Loucy (cell line): ENCODE results near the gene PPEF1.

Experiments used
- H2AFZ ChIP-seq: fragments of 200-600 bp; sonication (generic); 2 replicates; pipeline ENCODE4 v1.6.0; 2016; ENCODE audit warnings: antibody characterized with exemption, mild to moderate bottlenecking, low read length, moderate library complexity
- H3F3A ChIP-seq: fragments of 200-600 bp; 2 replicates; pipeline ENCODE4 v1.6.0; 2016; ENCODE audit warnings: antibody characterized with exemption, low read depth, mild to moderate bottlenecking
- H3K27me3 ChIP-seq: fragments of 200-600 bp; sonication (generic); 2 replicates; pipeline ENCODE4 v1.6.1; 2014; ENCODE audit warnings: low read length, mild to moderate bottlenecking; ENCODE audit not compliant: insufficient read depth, poor library complexity, severe bottlenecking
- H3K36me3 ChIP-seq: fragments of 200-600 bp; sonication (generic); 2 replicates; pipeline ENCODE4 v1.6.1; 2016; ENCODE audit warnings: low read length; ENCODE audit not compliant: insufficient read depth
- H3K4me1 ChIP-seq: fragments of 200-600 bp; sonication (generic); 2 replicates; pipeline ENCODE4 v1.5.1; 2014; ENCODE audit warnings: low read length, mild to moderate bottlenecking; ENCODE audit not compliant: insufficient read depth, poor library complexity, severe bottlenecking
- H3K4me2 ChIP-seq: fragments of 200-600 bp; sonication (generic); 2 replicates; pipeline ENCODE4 v1.6.0; 2014; ENCODE audit warnings: antibody characterized with exemption, low read length, low read depth, mild to moderate bottlenecking; ENCODE audit not compliant: poor library complexity, severe bottlenecking
- H3K4me3 ChIP-seq: fragments of 200-600 bp; sonication (generic); 2 replicates; pipeline ENCODE4 v1.5.1; 2014; ENCODE audit warnings: low read length, mild to moderate bottlenecking, mixed read lengths; ENCODE audit not compliant: poor library complexity, severe bottlenecking
- H3K79me2 ChIP-seq: fragments of 200-600 bp; sonication (generic); 2 replicates; pipeline ENCODE4 v1.6.1; 2014; ENCODE audit warnings: low read length; ENCODE audit not compliant: insufficient read depth
- H3K9ac ChIP-seq: fragments of 200-600 bp; sonication (generic); 2 replicates; pipeline ENCODE4 v1.6.0; 2014; ENCODE audit warnings: mild to moderate bottlenecking, low read depth, low read length, moderate library complexity; ENCODE audit not compliant: poor library complexity, severe bottlenecking
- H3K9me2 ChIP-seq: fragments of 200-600 bp; sonication (generic); replicated peaks from 2 replicates; pipeline ENCODE4 v1.6.1; 2016; ENCODE audit warnings: low read depth, low read length, mixed read lengths
- H3K9me3 ChIP-seq: fragments of 200-600 bp; sonication (generic); 2 replicates; pipeline ENCODE4 v1.6.1; 2014; ENCODE audit warnings: mild to moderate bottlenecking, antibody characterized with exemption, low read length, low read depth; ENCODE audit not compliant: insufficient read depth
- H4K20me1 ChIP-seq: fragments of 200-600 bp; sonication (generic); 2 replicates; pipeline ENCODE4 v1.6.0; 2014; ENCODE audit warnings: antibody characterized with exemption, low read length, mild to moderate bottlenecking; ENCODE audit not compliant: insufficient read depth, poor library complexity, severe bottlenecking
- CTCF ChIP-seq: fragments of 200-600 bp; sonication (generic); conservative IDR thresholded peaks from 2 replicates; pipeline ENCODE4 v1.5.1; 2014; ENCODE audit warnings: mild to moderate bottlenecking, antibody characterized with exemption, low read length
- EZH2phosphoT487 ChIP-seq: fragments of 200-600 bp; IDR thresholded peaks from 2 replicates; pipeline ENCODE4 v1.6.1; 2018; ENCODE audit warnings: antibody characterized with exemption, mild to moderate bottlenecking, moderate library complexity, borderline replicate concordance

The PPEF1 gene

GRCh38 chrX:18682979-18683387 lies 24.5 kb upstream of the PPEF1 start:
- H4K20me1 ChIP-seq, result no peaks in the 10 kb centered on the region
- H3K4me1 ChIP-seq, result no peaks in the 10 kb centered on the region
- no peak for TF ChIP-seq EZH2phosphoT487
- TF ChIP-seq CTCF, result no peak
- no peaks in the 10 kb centered on the region for H3F3A ChIP-seq
- H3K9me3 ChIP-seq, result no peaks in the 10 kb centered on the region
- no peaks in the 10 kb centered on the region for H3K27me3 ChIP-seq
- H3K4me2 ChIP-seq, result no peak overlapping the region
- no peaks in the 10 kb centered on the region for H3K79me2 ChIP-seq
- H3K4me3 ChIP-seq, result no peak overlapping the region
- no peak overlapping the region for H3K9ac ChIP-seq
- no peaks in the 10 kb centered on the region for H3K9me2 ChIP-seq
- no peaks in the 10 kb centered on the region for H3K36me3 ChIP-seq
- no peak overlapping the region for H2AFZ ChIP-seq

DNA sequence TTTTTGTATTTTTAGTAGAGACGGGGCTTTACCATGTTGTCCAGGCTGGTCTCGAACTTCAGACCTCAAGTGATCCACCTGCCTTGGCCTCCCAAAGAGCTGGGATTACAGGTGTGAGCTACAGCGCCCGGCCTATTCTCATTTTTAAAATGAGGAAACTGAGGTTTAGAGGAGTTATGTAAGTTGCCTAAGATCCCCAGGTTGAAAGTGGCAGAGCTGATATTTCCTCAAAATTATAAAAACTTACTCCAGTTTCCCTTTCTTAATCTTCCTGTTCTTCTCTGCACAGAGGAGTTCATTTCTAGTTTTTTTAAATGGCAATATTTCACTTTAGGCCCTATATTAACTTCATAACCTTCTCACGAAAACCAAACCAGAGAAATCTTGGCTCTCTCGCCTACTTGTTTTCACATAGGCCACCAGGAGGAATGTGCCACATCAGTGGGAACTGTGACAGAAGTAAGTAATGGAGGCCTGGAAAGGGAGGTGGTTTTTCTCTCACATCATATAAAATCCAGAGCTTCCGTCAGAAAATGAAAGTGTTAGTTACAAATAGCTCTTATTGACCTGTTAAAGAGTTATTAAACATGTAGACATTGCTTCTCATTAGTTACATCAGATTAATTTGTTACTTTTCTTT lies 19.5 kb upstream of the PPEF1 start:
- Histone ChIP-seq H3K27me3 (no peaks in the 10 kb centered on the region), H3K79me2 (no peaks in the 10 kb centered on the region), H3F3A (no peaks in the 10 kb centered on the region), H3K9me2 (no peaks in the 10 kb centered on the region), H3K9me3 (no peaks in the 10 kb centered on the region), H4K20me1 (no peaks in the 10 kb centered on the region), H2AFZ (no peak overlapping the region), H3K4me2 (no peak overlapping the region), H3K9ac (no peak overlapping the region), H3K36me3 (no peaks in the 10 kb centered on the region), H3K4me1 (no peaks in the 10 kb centered on the region), H3K4me3 (no peak overlapping the region)
- TF ChIP-seq EZH2phosphoT487 (no peak), CTCF (no peak)

GRCh38 chrX:18691431-18691830 lies 16.0 kb upstream of the PPEF1 start:
- TF ChIP-seq CTCF (no peak), EZH2phosphoT487 (no peak)
- no peak overlapping the region for H3K4me3 ChIP-seq
- no peaks in the 10 kb centered on the region for H3F3A ChIP-seq
- H3K4me2 ChIP-seq, result no peak overlapping the region
- no peaks in the 10 kb centered on the region for H3K36me3 ChIP-seq
- H4K20me1 ChIP-seq, result no peaks in the 10 kb centered on the region
- H2AFZ ChIP-seq, result no peak overlapping the region
- H3K79me2 ChIP-seq, result no peaks in the 10 kb centered on the region
- no peaks in the 10 kb centered on the region for H3K9me3 ChIP-seq
- no peak overlapping the region for H3K9ac ChIP-seq
- no peaks in the 10 kb centered on the region for H3K4me1 ChIP-seq
- no peaks in the 10 kb centered on the region for H3K27me3 ChIP-seq
- no peaks in the 10 kb centered on the region for H3K9me2 ChIP-seq
